NCI-H460 (cell line): ENCODE results near the gene INTS3. TPM values are rescaled to one million over a fixed set of nuclear protein-coding genes. Genes with fewer than 3 reads are reported as not detected.
"Not testable (repeated sequence)": the region's sequence is repeated elsewhere in the genome, so short reads cannot be mapped to it uniquely, and the experiment has no call there.

Experiments used
- DNase-seq: peaks from one replicate; pipeline ENCODE4 v3.0.0-alpha.2; 2016; ENCODE audit warnings: low read depth; ENCODE audit errors: extremely low read depth
- total RNA-seq: library from RNA; depleted of rRNA; stranded (reverse); fragments of >200 nt; shearing (Covaris generic); gene quantifications from 2 replicates; pipeline ENCODE4 v1.2.3, GENCODE V29; 2014

The INTS3 gene
- total RNA-seq, 1 experiment from 2014 or later, result 46.6 TPM

GRCh38 chr1:153750026-153750995, 22.5 kb downstream of the INTS3 start:
- DNase-seq, result no peak

- no peak for DNase-seq
Observed at GRCh38 chr1:153752072-153752471, 24.2 kb downstream of the INTS3 start.

- DNase-seq, result no peak
Observed at GRCh38 chr1:153752571-153753195, 24.8 kb downstream of the INTS3 start.

- DNase-seq, result no peak
Observed at GRCh38 chr1:153754266-153754665, 26.4 kb downstream of the INTS3 start.

- no peak for DNase-seq
Observed at GRCh38 chr1:153760440-153760839, 32.6 kb downstream of the INTS3 start.

- no peak for DNase-seq
Observed at GRCh38 chr1:153763365-153764225, 35.7 kb downstream of the INTS3 start.

- DNase-seq, result no peak
Observed at GRCh38 chr1:153764310-153764709, 36.5 kb downstream of the INTS3 start.

- not testable (repeated sequence) for DNase-seq
Observed at GRCh38 chr1:153766663-153767062, 38.8 kb downstream of the INTS3 start.

- DNase-seq, result no peak
Observed at GRCh38 chr1:153767519-153767918, 39.7 kb downstream of the INTS3 start.

GRCh38 chr1:153768316-153769181, 40.7 kb downstream of the INTS3 start:
- DNase-seq, result no peak

- no peak for DNase-seq
Observed at GRCh38 chr1:153769221-153769620, 41.4 kb downstream of the INTS3 start.

GRCh38 chr1:153770797-153771196, 42.9 kb downstream of the INTS3 start:
- DNase-seq, result no peak

GRCh38 chr1:153771261-153771660, 43.4 kb downstream of the INTS3 start:
- DNase-seq, result no peak

- DNase-seq, result no peak
Observed at GRCh38 chr1:153771841-153772593, 44.2 kb downstream of the INTS3 start.

GRCh38 chr1:153773096-153773921, 45.5 kb downstream of the INTS3 start:
- DNase-seq, result no peak

- no peak for DNase-seq
Observed at GRCh38 chr1:153774026-153774595, 46.3 kb downstream of the INTS3 start.

GRCh38 chr1:153774780-153775457, 47.1 kb downstream of the INTS3 start, which contains the start of gene SLC27A3:
Gene SLC27A3, plus strand, starts transcription at chr1:153775407. Its CDS starts 91 bp downstream, at chr1:153775498.
- no peak for DNase-seq
